GM13977 (cell line): ENCODE data around the gene NHLH2.

Experiments
- DNase-seq: peaks from one replicate; pipeline ENCODE4 v3.0.0; 2012; ENCODE audit warnings: low spot score
- in situ Hi-C: fragments of 300-500 bp; cut with MboI; formaldehyde crosslinking; loops from one replicate; pipeline ENCODE4 v1.12.0; 2022; ENCODE audit warnings: low sequenced_read_pairs, low pct_unique_long_range_greater_than_20kb, mixed read lengths, inconsistent platforms; ENCODE audit not compliant: unreplicated experiment
- TF ChIP-seq, protein P1 (sequence below): IDR thresholded peaks from 2 replicates; pipeline ENCODE4 v1.5.1; 2012; ENCODE audit warnings: mild to moderate bottlenecking, control low read depth; ENCODE audit not compliant: insufficient read depth; ENCODE audit errors: extremely low read depth, missing control alignments

NHLH2 gene

DNA sequence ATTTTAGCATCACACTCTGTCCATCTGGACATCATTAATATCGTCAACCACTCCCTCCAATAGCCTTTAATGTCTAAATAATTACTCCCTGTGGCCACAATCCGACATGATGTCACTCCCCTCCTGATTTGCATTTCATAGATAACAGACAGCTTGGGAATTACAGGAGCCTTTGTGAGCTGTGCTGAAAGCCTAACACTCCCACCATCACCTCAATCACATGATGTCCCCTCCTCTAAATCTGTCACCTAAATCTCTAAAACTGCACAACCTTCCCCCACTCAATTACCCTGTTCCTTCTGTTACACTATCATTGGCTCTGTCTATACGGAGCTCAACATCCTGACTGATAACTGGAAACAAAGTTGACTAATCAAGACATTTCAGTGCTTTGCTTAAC lies 14.3 kb downstream of the NHLH2 start:
- no peak for DNase-seq
- TF ChIP-seq, protein P1, sequence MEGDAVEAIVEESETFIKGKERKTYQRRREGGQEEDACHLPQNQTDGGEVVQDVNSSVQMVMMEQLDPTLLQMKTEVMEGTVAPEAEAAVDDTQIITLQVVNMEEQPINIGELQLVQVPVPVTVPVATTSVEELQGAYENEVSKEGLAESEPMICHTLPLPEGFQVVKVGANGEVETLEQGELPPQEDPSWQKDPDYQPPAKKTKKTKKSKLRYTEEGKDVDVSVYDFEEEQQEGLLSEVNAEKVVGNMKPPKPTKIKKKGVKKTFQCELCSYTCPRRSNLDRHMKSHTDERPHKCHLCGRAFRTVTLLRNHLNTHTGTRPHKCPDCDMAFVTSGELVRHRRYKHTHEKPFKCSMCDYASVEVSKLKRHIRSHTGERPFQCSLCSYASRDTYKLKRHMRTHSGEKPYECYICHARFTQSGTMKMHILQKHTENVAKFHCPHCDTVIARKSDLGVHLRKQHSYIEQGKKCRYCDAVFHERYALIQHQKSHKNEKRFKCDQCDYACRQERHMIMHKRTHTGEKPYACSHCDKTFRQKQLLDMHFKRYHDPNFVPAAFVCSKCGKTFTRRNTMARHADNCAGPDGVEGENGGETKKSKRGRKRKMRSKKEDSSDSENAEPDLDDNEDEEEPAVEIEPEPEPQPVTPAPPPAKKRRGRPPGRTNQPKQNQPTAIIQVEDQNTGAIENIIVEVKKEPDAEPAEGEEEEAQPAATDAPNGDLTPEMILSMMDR, result no peak
- in situ Hi-C loops, result no loop called here

DNA sequence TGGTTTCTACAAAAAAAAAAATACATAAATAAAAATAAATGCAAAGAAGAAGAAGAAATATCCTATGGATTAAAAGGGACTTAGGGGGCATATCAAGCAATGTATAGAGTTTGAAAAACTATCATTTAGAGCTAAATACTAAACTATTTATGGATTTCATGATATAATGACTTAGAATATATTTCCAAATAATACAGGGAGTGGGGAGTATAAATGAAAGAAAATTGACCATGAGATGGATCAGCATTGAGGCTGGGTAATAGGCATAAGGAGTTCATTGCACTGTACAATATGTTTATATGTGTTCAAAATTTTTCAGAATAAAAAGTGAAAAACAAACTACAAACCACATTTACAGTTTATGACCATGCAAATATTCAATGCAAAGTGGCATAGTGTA lies 18.8 kb downstream of the NHLH2 start:
- TF ChIP-seq, protein P1, result no peak
- in situ Hi-C loops, result no loop called here
- no peak for DNase-seq

DNA sequence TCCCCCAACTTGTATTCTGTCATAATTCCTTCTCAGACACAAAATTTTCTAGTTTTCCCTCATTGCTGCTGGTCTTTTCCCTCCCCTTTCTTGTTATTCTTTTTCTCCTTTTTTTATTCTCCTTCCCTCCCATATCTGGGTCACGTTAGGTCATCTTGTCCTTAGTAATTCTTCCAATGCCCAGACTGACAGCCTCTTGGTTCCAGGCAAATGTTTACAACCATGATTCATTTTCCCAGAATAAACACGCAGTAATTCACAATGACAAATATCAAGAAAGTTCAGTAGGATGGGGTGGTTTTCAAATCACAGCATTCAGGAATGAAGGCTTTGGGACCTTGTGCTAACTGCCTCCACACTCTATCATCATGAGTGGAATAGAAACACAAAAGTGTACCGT lies 25.2 kb downstream of the NHLH2 start:
- DNase-seq, result no peak
- in situ Hi-C loops, result no loop called here
- TF ChIP-seq, protein P1, result no peak

DNA sequence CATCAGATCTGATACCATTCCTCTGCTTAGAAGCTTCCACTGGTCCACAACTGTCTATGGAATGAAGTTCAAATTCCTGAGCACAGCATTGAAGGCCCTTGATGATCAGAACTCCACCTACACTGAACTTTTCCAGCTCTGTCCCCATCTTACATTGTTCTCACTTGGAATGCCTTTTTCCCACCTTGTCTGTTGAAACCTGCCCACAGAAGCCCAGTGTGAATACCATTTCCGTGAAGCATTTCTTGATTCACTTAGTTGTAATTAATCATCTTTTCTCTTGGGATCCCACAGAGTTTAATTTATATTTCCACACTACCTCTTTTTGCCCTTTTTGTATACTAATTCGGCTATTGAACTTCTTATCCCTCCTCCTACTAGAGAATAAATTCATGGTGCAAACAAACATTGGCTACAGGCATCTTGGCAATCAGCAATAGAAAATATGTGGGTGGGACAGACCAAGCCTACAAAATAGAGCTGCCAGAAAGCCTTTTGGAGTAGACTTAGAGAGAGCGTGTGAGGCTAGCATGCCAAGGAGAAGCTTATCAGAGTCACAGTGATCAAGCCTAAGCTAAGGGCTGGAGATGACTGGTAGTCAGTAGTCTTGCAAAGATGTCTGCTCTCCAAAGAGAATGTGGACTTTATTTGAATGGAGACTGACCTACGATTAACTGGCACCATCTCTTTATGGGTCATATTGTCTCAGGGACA lies 26.1 kb downstream of the NHLH2 start:
- in situ Hi-C loops, result no loop called here
- TF ChIP-seq, protein P1, result no peak
- no peak for DNase-seq

DNA sequence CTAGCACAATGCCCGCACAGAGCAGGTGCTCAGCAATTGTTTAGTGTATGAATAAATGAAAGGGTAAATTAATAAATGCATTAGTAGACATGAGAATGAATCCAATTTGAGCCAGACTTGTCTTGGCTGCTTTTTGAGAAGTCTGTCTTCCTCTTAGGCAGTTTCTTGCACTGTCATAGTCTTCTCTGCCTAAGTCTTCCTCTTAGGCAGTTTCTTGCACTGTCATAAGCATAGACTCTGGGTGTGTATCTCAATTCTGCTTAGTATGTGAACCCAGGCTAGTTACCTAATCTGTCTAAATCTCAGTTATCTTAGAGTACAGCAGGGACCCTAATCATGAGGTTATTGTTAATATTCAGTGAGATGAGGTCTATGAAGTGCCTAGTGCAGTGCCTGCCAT lies 27.2 kb downstream of the NHLH2 start:
- no peak for DNase-seq
- TF ChIP-seq, protein P1, result no peak
- in situ Hi-C loops, result no loop called here

DNA sequence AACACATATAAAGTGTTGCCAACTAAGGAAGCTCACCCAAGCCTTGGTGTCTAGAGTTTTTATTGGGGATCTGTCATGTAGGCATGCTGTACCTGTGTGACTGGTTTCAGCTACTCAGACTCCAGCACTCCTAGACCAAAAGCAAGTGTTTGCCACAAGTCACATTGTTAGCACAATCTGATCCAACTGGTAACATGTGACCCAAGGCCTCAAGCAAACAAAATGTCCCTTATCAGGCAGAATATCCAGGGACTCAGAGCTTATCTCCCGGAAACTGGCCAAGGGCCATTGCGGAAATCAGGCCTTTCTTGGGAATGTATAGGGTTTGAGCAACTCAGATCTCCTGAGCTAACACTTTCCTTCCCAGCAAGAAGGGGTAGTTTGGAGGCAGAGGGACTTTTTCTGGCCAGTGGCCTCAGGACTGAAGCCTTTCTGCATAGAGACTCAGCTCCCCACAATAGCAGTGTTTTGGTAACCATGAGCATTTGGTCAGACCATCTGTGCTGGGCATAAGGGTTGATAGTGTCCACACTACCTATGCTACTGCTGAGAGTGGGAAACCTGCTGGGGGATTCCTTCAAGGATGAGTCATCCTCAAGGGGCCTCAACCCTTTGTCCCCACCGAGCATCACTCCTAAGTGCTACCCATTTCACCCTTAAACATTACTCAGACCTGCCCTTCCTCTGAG lies 29.6 kb downstream of the NHLH2 start:
- TF ChIP-seq, protein P1, result no peak
- in situ Hi-C loops, result no loop called here
- DNase-seq, result no peak
